RPMI7951 (cell line): Measurements from ENCODE around the gene MAGIX. TPM values are rescaled to one million over a fixed set of nuclear protein-coding genes. Genes with fewer than 3 reads are reported as not detected.
"Not testable (repeated sequence)": the region's sequence is repeated elsewhere in the genome, so short reads cannot be mapped to it uniquely, and the experiment has no call there.

Experiments used
- DNase-seq: peaks from one replicate; pipeline ENCODE4 v3.0.0-alpha.2; 2012; ENCODE audit warnings: low read depth
- total RNA-seq: library from RNA; depleted of rRNA; stranded (reverse); fragments of >200 nt; shearing (Covaris generic); gene quantifications from 2 replicates; pipeline ENCODE4 v1.2.3, GENCODE V29; 2014

The MAGIX gene
- total RNA-seq, 1 experiment from 2014 or later = 2.4 TPM

DNA sequence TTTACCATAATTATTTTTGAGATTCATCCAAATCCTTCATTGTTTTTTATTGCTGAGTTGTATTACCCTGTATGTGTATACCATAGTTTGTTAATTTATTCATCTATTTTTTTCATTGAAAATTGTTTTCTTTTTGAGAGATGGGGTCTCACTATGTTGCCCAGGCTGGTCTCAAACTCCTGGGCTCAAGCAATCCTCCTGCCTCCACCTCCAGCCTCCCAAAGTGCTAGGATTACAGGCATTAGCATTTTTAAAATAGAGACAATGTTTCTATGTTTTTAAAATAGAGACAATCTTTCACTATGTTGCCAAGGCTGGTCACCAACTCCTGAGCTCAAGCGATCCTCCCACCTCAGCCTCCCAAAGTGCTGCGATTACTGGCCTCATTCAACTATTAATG, 1.6 kb upstream of the MAGIX start:
- DNase-seq = no peak

DNA sequence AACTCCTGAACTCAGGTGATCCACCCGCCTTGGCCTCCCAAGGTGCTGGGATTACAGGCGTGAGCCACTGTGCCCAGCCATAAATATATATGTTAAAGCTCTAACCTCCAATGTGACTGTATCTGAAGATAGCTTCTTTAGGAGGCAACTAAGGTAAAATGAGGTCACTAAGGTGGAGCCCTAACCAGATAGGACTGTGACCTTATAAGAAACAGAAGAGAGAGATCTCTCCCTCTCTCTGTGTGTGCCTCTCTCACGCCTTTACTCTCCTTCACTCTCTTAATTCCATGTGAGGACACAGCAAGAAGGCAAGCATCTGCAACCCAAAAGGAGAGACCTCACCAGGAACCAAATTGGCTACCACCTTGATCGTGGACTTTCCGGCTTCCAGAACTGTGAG, 926 bp upstream of the MAGIX start:
- DNase-seq = no peak

DNA sequence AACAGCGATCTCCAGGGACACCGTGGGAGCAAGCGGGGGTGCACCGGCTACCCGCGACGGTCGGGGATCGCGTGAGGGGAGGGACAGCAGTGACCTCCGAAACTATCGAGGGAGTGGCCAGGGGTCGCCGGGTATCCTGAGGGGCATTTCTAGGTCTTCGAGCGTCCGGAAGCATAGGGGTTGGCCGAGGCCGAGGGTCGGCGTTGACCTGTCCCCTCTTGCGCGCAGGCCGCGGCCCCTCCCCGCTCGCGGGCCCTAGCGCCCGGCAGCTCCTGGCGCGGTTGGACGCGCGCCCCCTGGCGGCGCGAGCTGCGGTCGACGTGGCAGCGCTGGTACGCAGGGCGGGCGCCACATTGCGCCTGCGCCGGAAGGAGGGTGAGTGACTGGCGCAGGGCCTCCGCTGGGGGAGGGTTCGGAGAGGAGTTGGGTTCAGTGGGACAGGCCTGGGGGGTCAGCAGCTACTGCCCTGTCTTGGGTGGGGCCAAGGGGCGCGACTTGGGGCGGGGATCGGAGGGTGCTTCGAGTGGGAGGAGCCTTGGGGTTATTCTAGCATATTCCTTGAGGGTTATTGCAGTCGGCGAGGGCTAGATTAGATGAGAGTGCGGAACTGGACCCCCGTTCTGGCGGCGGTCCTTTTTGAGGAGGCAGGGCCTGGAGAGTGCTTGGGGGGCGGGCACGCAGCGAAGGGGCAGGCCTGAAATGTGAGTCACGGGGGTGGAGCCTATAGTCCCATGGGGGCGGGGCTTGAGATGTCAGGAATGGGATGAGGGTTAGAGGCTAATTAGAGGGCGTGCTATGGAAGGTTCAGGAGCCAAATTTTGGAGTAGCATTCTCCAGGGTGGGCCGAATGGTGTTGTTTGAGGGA, 1.2 kb downstream of the MAGIX start:
- peak; percentile 87 for DNase-seq

DNA sequence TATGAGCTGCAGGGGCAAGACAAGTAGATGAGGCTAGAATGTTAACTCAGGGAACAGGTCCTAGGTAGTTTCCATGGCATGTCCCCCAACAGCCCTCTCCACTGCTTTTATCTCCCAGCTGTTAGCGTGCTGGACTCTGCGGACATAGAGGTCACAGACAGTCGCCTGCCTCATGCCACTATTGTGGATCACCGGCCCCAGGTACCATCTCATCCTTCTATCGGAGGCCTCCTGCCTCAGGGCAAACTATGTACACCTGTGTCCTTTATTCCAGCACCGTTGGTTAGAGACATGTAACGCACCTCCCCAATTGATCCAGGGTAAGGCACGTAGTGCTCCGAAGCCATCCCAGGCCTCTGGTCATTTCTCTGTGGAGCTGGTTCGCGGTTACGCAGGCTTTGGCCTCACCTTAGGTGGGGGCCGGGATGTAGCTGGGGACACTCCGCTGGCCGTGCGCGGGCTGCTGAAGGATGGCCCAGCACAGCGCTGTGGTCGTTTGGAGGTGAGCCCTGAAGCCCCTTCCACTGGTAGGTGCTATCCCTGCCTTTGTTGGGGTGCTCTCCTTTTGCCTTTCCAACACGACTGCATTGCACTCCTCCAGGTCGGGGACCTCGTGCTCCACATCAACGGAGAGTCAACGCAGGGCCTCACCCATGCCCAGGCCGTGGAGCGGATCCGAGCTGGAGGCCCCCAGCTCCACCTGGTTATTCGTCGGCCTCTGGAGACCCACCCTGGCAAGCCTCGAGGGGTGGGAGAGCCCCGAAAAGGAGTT, 2.2 kb downstream of the MAGIX start:
- DNase-seq = no peak

GRCh38 chrX:49165901-49166881, 3.6 kb downstream of the MAGIX start:
- DNase-seq = peak; percentile 76

- peak; percentile 96 for DNase-seq
These were observed 4.6 kb downstream of the MAGIX start for GRCh38 chrX:49166914-49167739.

DNA sequence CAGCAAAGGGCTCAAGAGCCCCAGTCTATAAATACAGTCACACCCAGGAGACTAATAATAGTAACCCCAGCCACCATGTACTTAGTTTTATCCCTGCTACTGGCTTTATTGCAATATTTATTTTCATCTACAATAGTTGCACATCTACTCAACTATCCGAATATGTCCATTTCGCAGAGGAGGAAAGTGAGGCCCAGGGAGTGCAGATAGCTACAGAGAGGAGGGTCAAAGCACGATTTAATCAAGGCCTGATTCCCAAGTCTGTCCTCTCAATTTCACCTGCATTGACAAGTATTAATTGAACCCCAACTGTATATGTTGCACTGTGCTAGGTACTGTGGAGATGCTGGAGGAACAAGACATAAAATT, 5.2 kb downstream of the MAGIX start:
- no peak for DNase-seq

GRCh38 chrX:49171752-49172279, 9.3 kb downstream of the MAGIX start, which contains the start of gene PLP2:
PLP2 (plus strand) TSS chrX:49171898; CDS start chrX:49172001, 103 bp downstream.
- DNase-seq = peak; percentile 87

- peak; percentile 88 for DNase-seq
These were observed 9.8 kb downstream of the MAGIX start for GRCh38 chrX:49172280-49172780.

GRCh38 chrX:49173544-49173943, 11.0 kb downstream of the MAGIX start:
- not testable (repeated sequence) for DNase-seq

- no peak for DNase-seq
These were observed 12.2 kb downstream of the MAGIX start for GRCh38 chrX:49174723-49175122.

DNA sequence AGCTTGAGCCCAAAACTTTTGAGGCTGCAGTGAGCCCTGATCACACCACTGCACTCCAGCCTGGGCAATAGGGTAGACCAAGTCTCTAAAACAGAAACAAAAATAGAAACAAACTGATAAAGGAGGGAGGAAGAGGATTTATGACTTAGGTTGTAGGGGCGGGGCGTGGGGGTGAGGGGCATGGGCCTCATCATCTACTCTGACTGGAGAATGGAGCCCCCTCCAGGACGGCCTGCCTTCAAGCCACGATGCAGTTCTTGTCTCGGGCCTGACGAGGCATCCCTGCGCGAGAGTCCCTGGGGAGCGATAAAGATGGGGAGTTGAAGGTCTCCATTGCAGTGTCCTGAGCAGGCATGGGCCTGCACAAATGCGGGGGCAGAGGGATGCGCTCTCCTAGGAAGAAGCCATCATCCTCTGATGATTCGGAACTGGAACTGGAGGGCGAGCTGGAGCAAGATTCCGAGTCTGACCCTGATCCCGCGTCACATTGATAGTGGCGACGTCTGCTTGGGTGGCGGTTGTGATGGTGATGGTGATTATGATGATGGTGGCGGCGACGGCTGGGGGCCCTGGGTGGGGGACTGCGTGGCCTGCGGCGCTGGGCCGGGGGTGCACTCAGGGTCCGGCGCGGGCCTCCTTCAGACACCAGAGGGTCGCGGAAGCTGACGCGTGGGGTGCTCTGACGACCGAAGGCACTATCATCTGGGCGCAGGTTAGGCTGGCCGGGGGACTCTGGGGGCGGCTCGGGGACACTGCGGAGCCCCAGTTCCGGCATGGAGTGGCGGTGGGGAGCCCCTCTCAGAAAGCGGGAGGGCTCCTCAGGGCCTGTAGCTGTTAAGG, 13.1 kb downstream of the MAGIX start:
- DNase-seq = no peak

- peak; percentile 46 for DNase-seq
These were observed 14.1 kb downstream of the MAGIX start for GRCh38 chrX:49176421-49177326.

GRCh38 chrX:49177338-49177833, 14.8 kb downstream of the MAGIX start:
- DNase-seq = peak; percentile 25

DNA sequence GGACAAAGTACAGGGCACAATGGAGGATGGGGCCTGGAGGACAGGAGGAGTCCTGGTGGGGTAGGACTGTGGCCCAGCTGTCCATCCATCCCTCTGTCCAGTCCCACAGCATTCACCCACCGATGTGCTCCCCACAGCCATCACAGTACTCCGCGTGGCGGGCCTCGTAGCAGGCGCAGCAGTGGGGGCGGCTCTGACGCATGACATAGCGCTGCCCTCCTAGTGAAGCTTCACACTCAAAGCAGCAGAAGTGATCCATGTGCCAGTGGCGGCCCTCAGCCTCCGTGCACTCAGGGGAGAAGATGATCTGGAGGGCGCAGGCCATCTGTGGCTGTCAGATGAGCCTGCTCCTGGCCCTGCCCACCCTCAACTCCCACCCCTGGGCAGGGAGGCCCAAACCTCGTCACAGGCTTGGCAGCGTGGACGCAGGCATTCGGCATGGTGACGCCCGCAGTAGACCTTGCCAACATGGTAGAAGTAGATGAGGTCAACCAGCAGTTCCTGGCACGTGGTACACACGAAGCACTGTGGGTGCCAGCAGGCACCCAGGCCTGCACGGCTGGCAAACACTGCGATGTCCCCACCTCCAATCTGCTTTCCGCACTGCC, 15.4 kb downstream of the MAGIX start:
- no peak for DNase-seq

DNA sequence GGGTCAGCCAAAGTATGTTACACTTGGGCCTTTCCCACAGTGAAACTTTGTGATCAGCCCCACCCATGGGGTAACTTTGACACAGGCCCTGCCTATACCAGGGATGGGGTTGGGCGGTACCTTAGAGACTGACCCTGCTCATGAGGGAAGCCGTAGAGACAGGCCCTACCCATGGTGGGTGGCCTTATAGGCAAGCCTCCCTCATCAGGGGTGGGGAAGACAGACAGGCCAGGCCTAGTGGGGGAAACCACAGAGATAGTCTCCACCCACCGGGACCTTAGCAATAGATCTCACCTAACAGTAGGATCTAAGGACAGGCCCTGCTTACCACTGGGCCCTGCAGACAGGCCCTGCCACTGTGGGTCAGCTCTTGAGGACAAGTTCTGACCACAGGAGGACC, 16.0 kb downstream of the MAGIX start:
- no peak for DNase-seq

- no peak for DNase-seq
These were observed 16.8 kb downstream of the MAGIX start for GRCh38 chrX:49179358-49179757.
